Common myeloid progenitor, CD34-positive (primary cell): ENCODE measurements around the gene SHC2.

Source experiments
- CTCF ChIA-PET: fragments of 350-600 bp; sonication (Branson Sonifier 250); formaldehyde crosslinking; loops from one replicate; lab custom pipeline; 2021; ENCODE audit warnings: antibody characterized with exemption; lab: Charles Lee
- POLR2A ChIA-PET: fragments of 350-600 bp; sonication (Branson Sonifier 250); formaldehyde crosslinking; loops from one replicate; lab custom pipeline; 2021; ENCODE audit warnings: antibody characterized with exemption; lab: Charles Lee
- DNase-seq, 3 donors: peaks; one replicate each; pipeline versions ENCODE4 v3.0.0 to v3.0.0-alpha.2; 2013
- H3K27ac ChIP-seq, 2 experiments: 1 replicate in 1 of 2; 2 replicates in 1 of 2; pipeline ENCODE4 v1.7.0; 2013; ENCODE audit warnings: inconsistent platforms in 2 of 2, low read length in 2 of 2, mild to moderate bottlenecking in 2 of 2, low read depth in 1 of 2, moderate library complexity in 1 of 2; ENCODE audit not compliant: severe bottlenecking in 2 of 2, insufficient read depth in 1 of 2, poor library complexity in 1 of 2
- H3K27me3 ChIP-seq, 5 experiments: replicated peaks in 2 of 5; 1 replicate in 3 of 5; 2 replicates in 2 of 5; pipeline versions ENCODE4 v1.6.1 to v1.7.0; 2013; ENCODE audit warnings: low read length in 4 of 5, mild to moderate bottlenecking in 2 of 5, moderate library complexity in 2 of 5, inconsistent platforms in 1 of 5; ENCODE audit not compliant: insufficient read depth in 5 of 5, control insufficient read depth in 4 of 5
- H3K36me3 ChIP-seq, 4 experiments: 1 replicate in 2 of 4; 2 replicates in 2 of 4; pipeline versions ENCODE4 v1.6.1 to v1.7.0; 2013; ENCODE audit warnings: low read length in 3 of 4, control low read depth in 1 of 4, mild to moderate bottlenecking in 1 of 4; ENCODE audit not compliant: control insufficient read depth in 4 of 4, insufficient read depth in 4 of 4
- H3K4me1 ChIP-seq, 4 experiments: 1 replicate in 3 of 4; 2 replicates in 1 of 4; pipeline versions ENCODE4 v1.6.1 to v1.7.1; 2013; ENCODE audit warnings: low read length in 3 of 4, mild to moderate bottlenecking in 3 of 4, control low read depth in 1 of 4, inconsistent platforms in 1 of 4, moderate library complexity in 1 of 4; ENCODE audit not compliant: control insufficient read depth in 4 of 4, insufficient read depth in 4 of 4; ENCODE audit errors: control extremely low read depth in 1 of 4
- H3K4me3 ChIP-seq, 7 experiments: 1 replicate in 4 of 7; 2 replicates in 3 of 7; pipeline versions ENCODE4 v1.5.1 to v1.7.0; 2013; ENCODE audit warnings: mild to moderate bottlenecking in 7 of 7, low read length in 6 of 7, moderate library complexity in 6 of 7, inconsistent platforms in 2 of 7, low read depth in 2 of 7, control low read depth in 1 of 7; ENCODE audit not compliant: insufficient read depth in 4 of 7, control insufficient read depth in 1 of 7; ENCODE audit errors: extremely low read depth in 1 of 7
- H3K9me3 ChIP-seq, 5 experiments: 1 replicate in 4 of 5; 2 replicates in 1 of 5; pipeline versions ENCODE4 v1.6.1 to v1.7.1; 2013; ENCODE audit warnings: low read length in 4 of 5, mild to moderate bottlenecking in 2 of 5, inconsistent platforms in 1 of 5, low read depth in 1 of 5, moderate library complexity in 1 of 5; ENCODE audit not compliant: control insufficient read depth in 4 of 5, insufficient read depth in 2 of 5; ENCODE audit errors: control extremely low read depth in 1 of 5
- WGBS: methylation state at CpG from one replicate; pipeline ENCODE4 v1.1.5; 2013; ENCODE audit not compliant: insufficient coverage; 5-methylcytosine and 5-hydroxymethylcytosine counted together

SHC2 gene

DNA sequence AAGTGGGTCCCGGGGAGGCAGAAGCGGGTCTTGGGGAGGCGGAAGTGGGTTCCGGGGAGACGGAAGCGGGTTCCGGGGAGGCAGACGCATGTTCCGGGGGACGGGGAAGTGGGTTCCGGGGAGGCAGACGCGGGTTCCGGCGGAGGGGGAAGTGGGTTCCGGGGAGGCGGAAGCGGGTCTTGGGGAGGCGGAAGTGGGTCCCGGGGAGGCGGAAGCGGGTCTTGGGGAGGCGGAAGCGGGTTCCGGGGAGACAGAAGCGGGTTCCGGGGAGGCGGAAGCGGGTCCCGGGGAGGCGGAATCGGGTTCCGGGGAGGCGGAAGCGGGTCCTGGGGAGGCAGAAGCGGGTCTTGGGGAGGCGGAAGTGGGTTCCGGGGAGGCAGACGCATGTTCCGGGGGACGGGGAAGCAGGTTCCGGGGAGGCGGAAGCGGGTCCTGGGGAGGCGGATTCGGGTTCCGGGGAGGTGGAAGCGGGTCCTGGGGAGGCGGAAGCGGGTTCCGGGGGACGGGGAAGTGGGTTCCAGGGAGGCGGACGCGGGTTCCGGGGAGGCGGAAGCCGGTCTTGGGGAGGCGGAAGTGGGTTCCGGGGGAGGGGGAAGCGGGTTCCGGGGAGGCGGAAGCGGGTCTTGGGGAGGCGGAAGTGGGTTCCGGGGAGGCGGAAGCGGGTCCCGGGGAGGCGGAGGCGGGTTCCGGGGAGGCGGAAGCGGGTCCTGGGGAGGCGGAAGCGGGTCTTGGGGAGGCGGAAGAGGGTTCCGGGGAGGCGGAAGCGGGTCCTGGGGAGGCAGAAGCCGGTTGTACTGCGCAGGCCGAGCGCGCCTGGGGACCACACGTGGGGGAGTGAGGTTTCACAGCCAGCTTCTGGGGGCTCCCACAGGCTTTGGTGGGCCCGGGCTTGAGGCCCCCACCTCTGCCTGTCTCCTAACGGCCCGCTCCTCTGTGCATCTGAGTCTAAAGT lies 2.5 kb downstream of the SHC2 start:
- Histone ChIP-seq H3K27me3 (peaks cover 0 to 46% (median 11%) of the 10 kb centered on the region in 5 experiments), H3K4me3 (no peak overlapping the region), H3K36me3 (no peaks in the 10 kb centered on the region), H3K27ac (no peak overlapping the region), H3K9me3 (peaks cover 0 to 4% (median 0%) of the 10 kb centered on the region in 5 experiments), H3K4me1 (peaks cover 0 to 12% (median 4%) of the 10 kb centered on the region in 4 experiments)
- DNase-seq, result no peak
- 98% methylated on average over 73 of the region's 89 CpGs for WGBS
- CTCF ChIA-PET, result no interaction called here
- POLR2A ChIA-PET, result no interaction called here

DNA sequence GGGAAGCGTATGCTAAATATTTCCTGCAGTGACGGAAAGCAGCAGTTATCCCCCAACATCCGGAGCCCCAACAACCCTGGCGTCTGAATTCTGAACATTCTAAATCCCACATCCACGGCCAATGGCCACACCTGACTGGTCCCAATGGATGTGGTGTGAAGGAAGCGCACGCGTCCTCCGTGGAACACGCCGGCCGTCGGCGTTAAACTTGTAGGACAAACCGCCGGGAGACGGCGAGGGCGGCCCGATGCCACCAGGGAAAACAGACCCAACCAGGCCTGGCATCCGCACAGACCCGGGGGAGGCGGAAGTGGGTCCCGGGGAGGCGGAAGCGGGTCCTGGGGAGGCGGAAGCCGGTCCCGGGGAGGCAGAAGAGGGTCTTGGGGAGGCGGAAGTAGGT lies 3.2 kb downstream of the SHC2 start:
- H3K9me3 ChIP-seq, result peaks cover 0 to 3% (median 0%) of the 10 kb centered on the region in 5 experiments
- no peaks in the 10 kb centered on the region for H3K36me3 ChIP-seq
- peaks cover 0 to 12% (median 4%) of the 10 kb centered on the region in 4 experiments for H3K4me1 ChIP-seq
- H3K4me3 ChIP-seq, result no peak overlapping the region
- WGBS, result 97% methylated on average over 18 of the region's 30 CpGs
- DNase-seq, result no peak
- peaks cover 0 to 48% (median 9%) of the 10 kb centered on the region in 5 experiments for H3K27me3 ChIP-seq
- CTCF ChIA-PET, result no interaction called here
- no peak overlapping the region for H3K27ac ChIP-seq
- POLR2A ChIA-PET, result no interaction called here

DNA sequence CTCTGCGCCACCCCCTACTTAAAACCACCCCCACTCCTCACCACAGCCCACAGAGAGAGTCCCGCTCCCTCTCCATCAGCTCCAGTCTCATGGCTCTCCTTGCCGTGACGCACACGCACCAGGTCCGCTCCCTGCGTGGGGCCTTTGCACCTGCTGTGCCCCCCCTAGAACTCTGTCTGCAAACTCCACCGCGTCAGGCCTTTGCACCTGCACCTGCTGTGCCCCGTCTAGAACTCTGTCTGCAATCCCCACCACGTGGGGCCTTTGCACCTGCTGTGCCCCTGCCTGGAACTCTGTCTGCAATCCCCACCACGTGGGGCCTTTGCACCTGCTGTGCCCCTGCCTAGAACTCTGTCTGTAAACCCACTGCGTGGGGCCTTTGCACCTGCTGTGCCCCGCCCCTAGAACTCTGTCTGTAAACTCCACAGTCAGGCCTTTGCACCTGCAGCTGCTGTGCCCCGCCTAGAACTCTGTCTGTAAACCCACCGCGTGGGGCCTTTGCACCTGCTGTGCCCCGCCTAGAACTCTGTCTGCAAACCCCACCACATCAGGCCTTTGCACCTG lies 4.2 kb downstream of the SHC2 start:
- Histone ChIP-seq H3K27ac (no peak overlapping the region), H3K9me3 (peaks cover 0 to 3% (median 0%) of the 10 kb centered on the region in 5 experiments), H3K27me3 (peaks cover 0 to 38% (median 6%) of the 10 kb centered on the region in 5 experiments), H3K36me3 (no peaks in the 10 kb centered on the region), H3K4me1 (peaks cover 0 to 9% (median 3%) of the 10 kb centered on the region in 4 experiments), H3K4me3 (no peak overlapping the region)
- no peak for DNase-seq
- ChIA-PET POLR2A (no interaction called here), CTCF (no interaction called here)
- WGBS, result 96% methylated on average over 17 of the region's 18 CpGs

DNA sequence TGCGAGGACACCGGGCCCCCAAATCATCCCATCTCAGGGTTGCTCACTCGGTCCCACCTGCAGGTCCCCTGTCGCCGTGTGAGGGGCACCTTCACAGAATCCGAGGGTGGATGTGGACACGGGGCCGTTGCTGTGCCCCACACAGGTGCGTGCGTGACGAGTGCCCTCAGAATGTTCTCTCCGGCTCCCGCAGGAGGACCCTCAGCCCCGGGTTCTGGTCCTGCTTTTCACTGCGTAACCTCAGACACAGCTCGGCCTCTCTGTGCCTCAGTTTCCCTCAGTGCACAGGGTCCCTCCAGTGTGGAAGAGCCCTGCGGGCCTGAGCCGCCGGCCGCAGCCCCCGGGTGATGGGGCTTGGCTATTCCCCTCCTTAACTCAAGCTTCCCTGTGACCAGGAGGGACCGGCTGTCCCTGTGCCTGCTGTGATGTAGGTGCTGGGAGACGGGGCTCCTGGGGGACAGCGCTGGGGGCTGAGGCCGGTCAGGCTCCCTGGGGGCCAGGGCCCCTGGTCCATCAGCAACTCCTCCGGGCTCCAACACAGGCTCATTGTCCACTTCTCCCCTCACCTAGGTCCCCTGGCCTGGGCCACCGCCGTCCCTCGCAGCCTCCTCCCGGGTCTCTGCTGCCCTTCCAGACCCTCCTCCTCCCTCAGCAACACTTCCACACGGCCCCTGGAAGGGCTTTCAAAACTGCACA lies 4.8 kb downstream of the SHC2 start:
- WGBS, result 98% methylated on average over 26 of the region's 31 CpGs
- CTCF ChIA-PET, result no interaction called here

DNA sequence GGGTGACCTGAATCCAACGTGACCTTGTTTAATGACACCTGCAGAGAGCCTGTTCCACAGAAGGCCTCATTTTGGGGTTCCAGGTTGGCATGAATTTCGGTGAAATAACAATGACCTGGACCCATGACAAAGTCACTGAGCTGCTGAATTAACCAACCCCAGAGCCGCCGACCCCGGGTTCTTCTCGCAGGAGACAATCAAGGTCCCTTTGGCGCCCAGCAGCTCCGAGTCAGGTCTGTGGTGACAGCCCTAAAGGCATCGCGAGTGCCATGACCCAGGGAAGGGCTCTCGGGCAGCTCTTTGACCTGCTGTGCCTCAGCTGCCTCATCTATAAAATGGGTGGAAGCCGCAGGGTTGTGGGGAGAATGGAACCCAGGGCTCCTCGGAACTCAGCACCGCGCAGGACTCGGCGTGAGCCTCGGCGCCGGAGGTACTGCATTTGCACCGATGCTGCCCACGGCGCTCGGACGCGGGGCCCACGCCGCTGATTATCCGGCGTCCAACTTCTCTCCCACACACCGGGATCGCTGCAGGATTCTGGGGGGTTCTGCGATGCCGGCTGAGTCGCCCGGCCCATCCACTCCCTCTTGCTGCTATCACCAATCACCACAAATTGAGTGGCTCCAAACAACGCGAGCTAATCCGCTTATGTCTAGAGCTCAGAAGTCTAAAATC lies 5.7 kb downstream of the SHC2 start:
- DNase-seq, result no peak
- peaks cover 0 to 5% (median 0%) of the 10 kb centered on the region in 5 experiments for H3K9me3 ChIP-seq
- no peak overlapping the region for H3K4me3 ChIP-seq
- 96% methylated on average over 39 of the region's 39 CpGs for WGBS
- no peaks in the 10 kb centered on the region for H3K36me3 ChIP-seq
- POLR2A ChIA-PET, result no interaction called here
- peaks cover 0 to 5% (median 2%) of the 10 kb centered on the region in 4 experiments for H3K4me1 ChIP-seq
- CTCF ChIA-PET, result no interaction called here
- H3K27ac ChIP-seq, result no peak overlapping the region
- peaks cover 0 to 33% (median 6%) of the 10 kb centered on the region in 5 experiments for H3K27me3 ChIP-seq

More for the DNA sequence above, 4.8 kb downstream of the SHC2 start:
- H3K4me1 ChIP-seq, result peaks cover 0 to 5% (median 2%) of the 10 kb centered on the region in 4 experiments
- peaks cover 0 to 3% (median 0%) of the 10 kb centered on the region in 5 experiments for H3K9me3 ChIP-seq
- no peak overlapping the region for H3K27ac ChIP-seq
- no peaks in the 10 kb centered on the region for H3K36me3 ChIP-seq
- no peak for DNase-seq
- POLR2A ChIA-PET, result no interaction called here
- H3K27me3 ChIP-seq, result peaks cover 0 to 34% (median 6%) of the 10 kb centered on the region in 5 experiments
- no peak overlapping the region for H3K4me3 ChIP-seq

DNA sequence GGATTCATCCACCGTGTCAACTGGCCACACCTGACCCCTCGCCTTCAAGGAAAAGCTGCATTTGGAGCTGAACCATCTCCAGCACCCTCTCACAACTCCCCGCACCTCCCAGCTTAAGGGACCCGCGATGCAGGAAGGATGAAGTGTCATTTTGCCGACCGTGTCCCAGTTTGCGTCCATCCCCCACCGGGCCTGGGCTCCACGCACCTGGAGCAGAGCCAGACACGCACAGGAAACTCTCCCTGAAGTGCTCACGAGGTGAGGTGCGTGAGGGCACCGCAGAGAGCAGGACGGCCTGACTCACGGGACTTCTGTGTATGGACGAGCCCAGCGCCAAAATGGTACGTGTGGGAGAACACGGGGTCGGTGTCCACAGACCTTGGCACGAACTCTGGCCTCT lies 7.2 kb downstream of the SHC2 start:
- Histone ChIP-seq H3K27ac (no peak overlapping the region), H3K27me3 (peaks cover 0 to 19% (median 0%) of the 10 kb centered on the region in 5 experiments), H3K9me3 (peaks cover 0 to 2% (median 0%) of the 10 kb centered on the region in 5 experiments), H3K36me3 (no peaks in the 10 kb centered on the region), H3K4me3 (no peak overlapping the region), H3K4me1 (no peaks in the 10 kb centered on the region)
- CTCF ChIA-PET, result no interaction called here
- POLR2A ChIA-PET, result no interaction called here
- no peak for DNase-seq
- WGBS, result 97% methylated on average over 22 of the region's 22 CpGs
